Measurements from ENCODE around the gene ELF2. TPM values are rescaled to one million over a fixed set of nuclear protein-coding genes. Genes with fewer than 3 reads are reported as not detected.

Gene ELF2
- total and polyA plus RNA-seq, 11 donors = 10.3 to 44.2 (median 34.0) TPM

DNA sequence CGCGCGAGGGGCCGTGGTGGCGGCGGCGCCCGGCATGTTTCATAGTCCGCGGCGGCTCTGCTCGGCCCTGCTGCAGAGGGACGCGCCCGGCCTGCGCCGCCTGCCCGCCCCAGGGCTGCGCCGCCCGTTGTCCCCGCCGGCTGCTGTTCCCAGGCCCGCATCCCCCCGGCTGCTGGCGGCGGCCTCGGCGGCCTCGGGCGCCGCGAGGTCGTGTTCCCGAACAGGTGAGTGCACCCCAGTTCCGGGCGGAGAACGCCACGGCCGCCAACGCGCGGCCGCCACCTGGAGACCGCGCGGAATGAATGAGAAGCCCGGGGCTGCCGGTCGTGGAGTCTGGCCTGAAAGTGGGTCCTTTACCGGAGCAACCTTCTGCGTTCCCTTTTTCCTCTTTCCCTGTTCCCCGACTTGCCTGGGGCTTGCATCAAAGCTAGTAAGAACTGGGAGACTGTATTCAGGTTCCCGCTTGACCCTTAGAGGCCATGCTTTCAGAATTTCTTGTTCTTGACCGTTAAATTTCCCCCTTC lies 161.0 kb downstream of the ELF2 start:
- peak in 2 of 12 donors; percentile 0 to 2 for TF ChIP-seq CTCF (IDR thresholded peaks at IDR 0.05)
- no peak for TF ChIP-seq POLR2A (IDR thresholded peaks at IDR 0.05)
- intact Hi-C loops (cut with DNase I) = loop anchor here in 2 of 10 donors (5.0 kb wide), 1 partner anchor 161 kb away; the partner anchor contains the start of gene ELF2 (in 2 of the 2)
- ATAC-seq (peak in 1 of 4 donors; percentile 62), DNase-seq (peak in 4 of 5 donors; percentile 36 to 73 (median 40))
- Histone ChIP-seq H3K4me1 (peaks cover 0 to 65% (median 14%) of the 10 kb centered on the region in 12 donors), H3K36me3 (peaks cover 0 to 6% (median 0%) of the 10 kb centered on the region in 9 donors), H3K9me3 (no peaks in the 10 kb centered on the region), H3K27ac (peak overlapping the region; percentile 81 to 98 (median 92)), H3K27me3 (no peaks in the 10 kb centered on the region), H3K4me3 (peak overlapping the region; percentile 57 to 92 (median 74))
- WGBS, 4 donors = 1% methylated on average over 30 to 55 of the region's 55 CpGs

DNA sequence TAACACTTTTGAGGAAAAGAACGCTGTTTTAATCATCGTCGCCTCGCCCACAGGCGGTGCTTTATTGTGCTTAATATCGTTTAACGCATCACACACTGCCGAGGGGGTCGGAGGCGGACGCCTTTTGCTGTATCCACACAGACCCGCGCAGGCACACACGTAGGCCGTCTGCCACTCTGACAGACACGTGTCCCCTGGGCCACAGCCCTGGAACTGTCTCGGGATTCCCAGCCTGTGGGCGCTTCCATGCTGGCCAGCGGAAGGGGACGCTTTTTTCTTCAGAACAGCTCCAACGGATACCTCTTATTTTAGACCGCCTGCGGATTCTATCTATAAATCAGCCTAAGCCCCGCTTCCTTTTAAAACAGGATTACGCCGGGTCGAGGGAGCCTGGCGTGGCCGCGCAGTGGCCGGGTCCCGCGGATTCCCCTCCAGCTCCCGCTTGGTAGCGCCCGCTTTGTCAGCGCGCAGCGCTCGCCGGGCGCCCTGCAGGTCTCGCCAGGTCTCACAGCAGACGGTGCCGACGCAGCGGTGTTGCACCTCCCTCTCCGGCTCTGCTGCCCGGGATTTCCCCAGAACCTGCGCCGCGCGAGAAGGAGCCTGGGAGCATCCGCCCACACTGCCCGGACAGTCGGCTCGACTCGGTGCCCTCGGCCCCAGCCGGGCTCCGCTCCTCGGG lies 161.6 kb downstream of the ELF2 start, which contains the start of gene NOCT:
NOCT (plus strand) TSS at position 513 of the 679 bp plus-strand sequence. CDS start 201 bp downstream, outside the sequence.
- peaks cover 0 to 62% (median 14%) of the 10 kb centered on the region in 12 donors for H3K4me1 ChIP-seq
- ATAC-seq (peak; percentile 94 to 97 (median 96)), DNase-seq (peak; percentile 89 to 94 (median 92))
- H3K36me3 ChIP-seq = peaks cover 0 to 6% (median 0%) of the 10 kb centered on the region in 9 donors
- WGBS, 4 donors = 0 to 1% (median 1%) methylated on average over 24 to 62 of the region's 62 CpGs
- no peaks in the 10 kb centered on the region for H3K9me3 ChIP-seq
- intact Hi-C loops (cut with DNase I) = loop anchor here in 2 of 10 donors (5.0 kb wide), 1 partner anchor 162 kb away; the partner anchor contains the start of gene ELF2 (in 2 of the 2)
- no peaks in the 10 kb centered on the region for H3K27me3 ChIP-seq
- H3K4me3 ChIP-seq = peak within 1 kb of the TSS; percentile 57 to 92 (median 74)
- H3K27ac ChIP-seq = peak within 1 kb of the TSS; percentile 81 to 98 (median 92)
- TF ChIP-seq POLR2A (IDR thresholded peaks at IDR 0.05) = peak; percentile 11 to 87
- peak in 3 of 12 donors; percentile 4 to 33 (median 8) for TF ChIP-seq CTCF (IDR thresholded peaks at IDR 0.05)

- TF ChIP-seq POLR2A (IDR thresholded peaks at IDR 0.05) (no peak), CTCF (IDR thresholded peaks at IDR 0.05) (no peak)
- no peaks in the 10 kb centered on the region for H3K9me3 ChIP-seq
- ATAC-seq (peak; percentile 2 to 55 (median 37)), DNase-seq (peak in 2 of 5 donors; percentile 27 to 30)
- intact Hi-C loops (cut with DNase I) = loop anchor here in 2 of 10 donors (5.0 kb wide), 1 partner anchor 163 kb away; the partner anchor contains the start of gene ELF2 (in 2 of the 2)
- H3K36me3 ChIP-seq = no peaks in the 10 kb centered on the region
- WGBS, 4 donors = 14 to 21% (median 17%) methylated on average over 9 of the region's 9 CpGs
- peak overlapping the region in 11 of 12 donors; percentile 57 to 92 (median 75) for H3K4me3 ChIP-seq
- H3K4me1 ChIP-seq = peaks cover 0 to 56% (median 13%) of the 10 kb centered on the region in 12 donors
- peak overlapping the region; percentile 81 to 98 (median 92) for H3K27ac ChIP-seq
- no peaks in the 10 kb centered on the region for H3K27me3 ChIP-seq
Observed at GRCh38 chr4:139014371-139015268, 162.4 kb downstream of the ELF2 start.

Data from heart left ventricle (tissue), 16 donors.